ENCODE measurements around the gene MRPS21. TPM values are rescaled to one million over a fixed set of nuclear protein-coding genes. Genes with fewer than 3 reads are reported as not detected.

MRPS21 gene
- total RNA-seq, 1 donor from 2014 or later: 115 TPM

GRCh38 chr1:150262388-150263320, 31.0 kb upstream of the MRPS21 start:
- Mint-ChIP-seq H3K27ac (ENCODE audit: unreplicated experiment) (no peak overlapping the region), H3K36me3 (ENCODE audit: unreplicated experiment) (no peaks in the 10 kb centered on the region), H3K27me3 (ENCODE audit: unreplicated experiment) (no peaks in the 10 kb centered on the region), H3K4me3 (ENCODE audit: unreplicated experiment) (no peak overlapping the region), H3K9me3 (ENCODE audit: unreplicated experiment) (peaks cover 3% of the 10 kb centered on the region), H3K4me1 (ENCODE audit: low read depth, unreplicated experiment) (peaks cover 10% of the 10 kb centered on the region)
- TF ChIP-seq, protein P1, sequence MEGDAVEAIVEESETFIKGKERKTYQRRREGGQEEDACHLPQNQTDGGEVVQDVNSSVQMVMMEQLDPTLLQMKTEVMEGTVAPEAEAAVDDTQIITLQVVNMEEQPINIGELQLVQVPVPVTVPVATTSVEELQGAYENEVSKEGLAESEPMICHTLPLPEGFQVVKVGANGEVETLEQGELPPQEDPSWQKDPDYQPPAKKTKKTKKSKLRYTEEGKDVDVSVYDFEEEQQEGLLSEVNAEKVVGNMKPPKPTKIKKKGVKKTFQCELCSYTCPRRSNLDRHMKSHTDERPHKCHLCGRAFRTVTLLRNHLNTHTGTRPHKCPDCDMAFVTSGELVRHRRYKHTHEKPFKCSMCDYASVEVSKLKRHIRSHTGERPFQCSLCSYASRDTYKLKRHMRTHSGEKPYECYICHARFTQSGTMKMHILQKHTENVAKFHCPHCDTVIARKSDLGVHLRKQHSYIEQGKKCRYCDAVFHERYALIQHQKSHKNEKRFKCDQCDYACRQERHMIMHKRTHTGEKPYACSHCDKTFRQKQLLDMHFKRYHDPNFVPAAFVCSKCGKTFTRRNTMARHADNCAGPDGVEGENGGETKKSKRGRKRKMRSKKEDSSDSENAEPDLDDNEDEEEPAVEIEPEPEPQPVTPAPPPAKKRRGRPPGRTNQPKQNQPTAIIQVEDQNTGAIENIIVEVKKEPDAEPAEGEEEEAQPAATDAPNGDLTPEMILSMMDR (IDR thresholded peaks at IDR 0.05; ENCODE audit: partially characterized antibody, unreplicated experiment): no peak
- no peak for DNase-seq

- peaks cover 10% of the 10 kb centered on the region for H3K9me3 Mint-ChIP-seq (ENCODE audit: unreplicated experiment)
- H3K4me1 Mint-ChIP-seq (ENCODE audit: low read depth, unreplicated experiment): peaks cover 9% of the 10 kb centered on the region
- TF ChIP-seq, protein P1 (IDR thresholded peaks at IDR 0.05; ENCODE audit: partially characterized antibody, unreplicated experiment): no peak
- H3K4me3 Mint-ChIP-seq (ENCODE audit: unreplicated experiment): no peak overlapping the region
- no peak for DNase-seq
- H3K36me3 Mint-ChIP-seq (ENCODE audit: unreplicated experiment): no peaks in the 10 kb centered on the region
- no peaks in the 10 kb centered on the region for H3K27me3 Mint-ChIP-seq (ENCODE audit: unreplicated experiment)
- no peak overlapping the region for H3K27ac Mint-ChIP-seq (ENCODE audit: unreplicated experiment)
Measured at GRCh38 chr1:150263549-150263948, 30.1 kb upstream of the MRPS21 start.

DNA sequence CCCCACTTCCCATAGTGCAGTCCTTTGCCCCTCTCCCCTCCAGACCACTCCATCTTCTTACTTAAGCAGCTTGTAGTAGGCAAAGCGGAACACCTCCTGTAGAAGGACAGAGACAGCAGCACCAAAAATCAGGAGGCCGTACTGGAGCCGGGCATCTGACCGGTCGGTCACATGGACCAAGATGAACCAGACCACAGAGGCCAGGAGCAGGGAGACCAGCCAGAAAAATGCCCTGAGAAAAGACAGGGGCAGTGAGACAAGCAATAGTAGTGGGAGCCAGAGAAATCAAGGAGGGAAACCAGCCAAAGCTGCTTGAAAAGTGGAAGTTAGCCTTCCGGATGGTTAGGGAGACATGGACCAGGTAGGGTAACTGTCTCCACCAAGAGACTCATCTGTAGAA, 25.8 kb upstream of the MRPS21 start:
- H3K27ac Mint-ChIP-seq (ENCODE audit: unreplicated experiment): peak overlapping the region; percentile 99
- TF ChIP-seq, protein P1 (IDR thresholded peaks at IDR 0.05; ENCODE audit: partially characterized antibody, unreplicated experiment): no peak
- H3K4me1 Mint-ChIP-seq (ENCODE audit: low read depth, unreplicated experiment): peaks cover 20% of the 10 kb centered on the region
- peaks cover 9% of the 10 kb centered on the region for H3K27me3 Mint-ChIP-seq (ENCODE audit: unreplicated experiment)
- H3K4me3 Mint-ChIP-seq (ENCODE audit: unreplicated experiment): peak overlapping the region; percentile 93
- peaks cover 17% of the 10 kb centered on the region for H3K9me3 Mint-ChIP-seq (ENCODE audit: unreplicated experiment)
- DNase-seq: no peak
- no peaks in the 10 kb centered on the region for H3K36me3 Mint-ChIP-seq (ENCODE audit: unreplicated experiment)

GRCh38 chr1:150268340-150268704, 25.3 kb upstream of the MRPS21 start:
- peaks cover 17% of the 10 kb centered on the region for H3K9me3 Mint-ChIP-seq (ENCODE audit: unreplicated experiment)
- peaks cover 9% of the 10 kb centered on the region for H3K27me3 Mint-ChIP-seq (ENCODE audit: unreplicated experiment)
- DNase-seq: no peak
- H3K4me1 Mint-ChIP-seq (ENCODE audit: low read depth, unreplicated experiment): peaks cover 21% of the 10 kb centered on the region
- H3K4me3 Mint-ChIP-seq (ENCODE audit: unreplicated experiment): peak overlapping the region; percentile 93
- H3K36me3 Mint-ChIP-seq (ENCODE audit: unreplicated experiment): no peaks in the 10 kb centered on the region
- TF ChIP-seq, protein P1 (IDR thresholded peaks at IDR 0.05; ENCODE audit: partially characterized antibody, unreplicated experiment): no peak
- peak overlapping the region; percentile 99 for H3K27ac Mint-ChIP-seq (ENCODE audit: unreplicated experiment)

Measured in glutamatergic neuron (in vitro differentiated cells).